Measurements from ENCODE around the gene TEX51. TPM values are rescaled to one million over a fixed set of nuclear protein-coding genes. Genes with fewer than 3 reads are reported as not detected.

The TEX51 gene
- polyA plus RNA-seq, 1 of the 3 experiments (the other 2 are of a cell fraction) = not detected

- Histone ChIP-seq H3K36me3 (replicated peaks in 1 of 2; ENCODE audit: control insufficient read depth in 1 of 2, insufficient read depth in 2 of 2, low read length in 1 of 2) (no peaks in the 10 kb centered on the region), H3K4me1 (ENCODE audit: control insufficient read depth in 1 of 2, insufficient read depth in 2 of 2, low read depth in 1 of 2, low read length in 1 of 2) (no peaks in the 10 kb centered on the region; a peak in 1 of 4 replicates), H3K27me3 (ENCODE audit: insufficient read depth) (no peaks in the 10 kb centered on the region), H3K9me3 (no peaks in the 10 kb centered on the region), H3K9me2 (no peaks in the 10 kb centered on the region), H3K27ac (ENCODE audit: low read depth in 2 of 2, low read length in 1 of 2) (no peak overlapping the region), H2AFZ (ENCODE audit: low read depth) (no peak overlapping the region), H4K20me1 (ENCODE audit: insufficient read depth) (no peaks in the 10 kb centered on the region), H3K4me2 (no peak overlapping the region), H3F3A (replicated peaks; ENCODE audit: insufficient read depth) (no peaks in the 10 kb centered on the region), H3K4me3 (ENCODE audit: low read depth in 2 of 2, low read length in 1 of 2) (no peak overlapping the region), H3K9ac (no peak overlapping the region), H3K79me2 (ENCODE audit: insufficient read depth) (no peaks in the 10 kb centered on the region)
- DNase-seq = no peak
- CTCF ChIA-PET = interaction anchor here (1.0 kb wide), 1 partner anchor 10 kb away, joined by 4 read pairs; no protein-coding TSS in a partner anchor
- WGBS (ENCODE audit: low lambda C conversion rate) = 28% methylated on average over 5 of the region's 5 CpGs
- POLR2A ChIA-PET = no interaction called here
- no peak for TF ChIP-seq REST (IDR thresholded peaks at IDR 0.05; ENCODE audit: low read depth, low read length)
- TF ChIP-seq GABPA (IDR thresholded peaks at IDR 0.05; ENCODE audit: low read depth) = no peak
Observed at GRCh38 chr2:126935774-126936173, 37.1 kb downstream of the TEX51 start.

- Histone ChIP-seq H2AFZ (ENCODE audit: low read depth) (no peak overlapping the region), H3F3A (replicated peaks; ENCODE audit: insufficient read depth) (no peaks in the 10 kb centered on the region), H3K4me3 (ENCODE audit: low read depth in 2 of 2, low read length in 1 of 2) (no peak overlapping the region), H3K9me2 (no peaks in the 10 kb centered on the region), H3K9me3 (no peaks in the 10 kb centered on the region), H3K27ac (ENCODE audit: low read depth in 2 of 2, low read length in 1 of 2) (no peak overlapping the region), H3K4me1 (ENCODE audit: control insufficient read depth in 1 of 2, insufficient read depth in 2 of 2, low read depth in 1 of 2, low read length in 1 of 2) (no peaks in the 10 kb centered on the region; a peak in 1 of 4 replicates), H3K79me2 (ENCODE audit: insufficient read depth) (no peaks in the 10 kb centered on the region), H3K4me2 (no peak overlapping the region), H3K36me3 (replicated peaks in 1 of 2; ENCODE audit: control insufficient read depth in 1 of 2, insufficient read depth in 2 of 2, low read length in 1 of 2) (no peaks in the 10 kb centered on the region), H3K9ac (no peak overlapping the region), H3K27me3 (ENCODE audit: insufficient read depth) (no peaks in the 10 kb centered on the region), H4K20me1 (ENCODE audit: insufficient read depth) (no peaks in the 10 kb centered on the region)
- ChIA-PET POLR2A (no interaction called here), CTCF (interaction anchor here (1.0 kb wide), 1 partner anchor 9 kb away, joined by 4 read pairs; no protein-coding TSS in a partner anchor)
- DNase-seq = no peak
- WGBS (ENCODE audit: low lambda C conversion rate) = 14% methylated on average over 4 of the region's 4 CpGs
- TF ChIP-seq REST (IDR thresholded peaks at IDR 0.05; ENCODE audit: low read depth, low read length) (no peak), TEAD4 (IDR thresholded peaks at IDR 0.05; ENCODE audit: borderline replicate concordance, insufficient read depth) (no peak), SMC3 (IDR thresholded peaks at IDR 0.05; ENCODE audit: low read depth, low read length) (no peak), FOXM1 (IDR thresholded peaks at IDR 0.05; ENCODE audit: low read depth) (no peak), TCF12 (IDR thresholded peaks at IDR 0.05) (no peak), ZBTB33 (IDR thresholded peaks at IDR 0.05; ENCODE audit: borderline replicate concordance, low read depth) (no peak), IRF3 (IDR thresholded peaks at IDR 0.05; ENCODE audit: low read depth, low read length) (no peak), EZH2phosphoT487 (IDR thresholded peaks at IDR 0.05; ENCODE audit: borderline replicate concordance, low read depth) (no peak), RXRA (IDR thresholded peaks at IDR 0.05; ENCODE audit: borderline replicate concordance, low read depth) (no peak), MXI1 (IDR thresholded peaks at IDR 0.05; ENCODE audit: low read depth, low read length) (no peak), TAF1 (IDR thresholded peaks at IDR 0.05; ENCODE audit: borderline replicate concordance, low read depth, low read length) (no peak), RAD21 (IDR thresholded peaks at IDR 0.05; ENCODE audit: low read length) (no peak), MAX (IDR thresholded peaks at IDR 0.05; ENCODE audit: low read depth) (no peak), USF1 (IDR thresholded peaks at IDR 0.05; ENCODE audit: borderline replicate concordance, low read depth) (no peak)
Observed at GRCh38 chr2:126936219-126936723, 37.6 kb downstream of the TEX51 start.

Data from SK-N-SH (cell line).